Sigmoid colon (tissue), 4 donors: ENCODE results near the gene GORASP1.

Experiments used
- CTCF ChIP-seq, 4 experiments: fragments of 450-650 bp in 3 of 4; fragments of 200-600 bp in 1 of 4; IDR thresholded peaks; one replicate each; pipeline ENCODE4 v1.5.1; 2016 to 2019; ENCODE audit warnings: antibody characterized with exemption in 4 of 4, mild to moderate bottlenecking in 3 of 4, moderate library complexity in 2 of 4
- POLR2AphosphoS5 ChIP-seq, 4 donors: sonication (generic); formaldehyde crosslinking; IDR thresholded peaks; one replicate each; pipeline ENCODE4 v1.6.1; 2017; ENCODE audit warnings: antibody characterized with exemption in 4 of 4

GRCh38 chr3:39075910-39076309 lies 31.5 kb downstream of the GORASP1 start:
- no peak for TF ChIP-seq POLR2AphosphoS5 (IDR thresholded peaks at IDR 0.05)
- TF ChIP-seq CTCF (IDR thresholded peaks at IDR 0.05): no peak
